Measurements from ENCODE around the gene CIAO1. TPM values are rescaled to one million over a fixed set of nuclear protein-coding genes. Genes with fewer than 3 reads are reported as not detected.
A peak's percentile ranks its signal among the peaks of the same experiment; 100 is the strongest.
"Not testable (repeated sequence)": the region's sequence is repeated elsewhere in the genome, so short reads cannot be mapped to it uniquely, and the experiment has no call there.

The CIAO1 gene
- total and polyA plus RNA-seq, 8 donors: 59.8 to 72.8 (median 63.2) TPM

GRCh38 chr2:96253006-96253405 is 13.0 kb upstream of the CIAO1 start:
- DNase-seq: no peak
- ATAC-seq: no peak
- intact Hi-C loops (cut with DNase I): no loop called here
- Histone ChIP-seq H3K27me3 (no peaks in the 10 kb centered on the region), H3K4me3 (no peak overlapping the region), H3K9me3 (no peaks in the 10 kb centered on the region), H3K36me3 (peaks cover 0 to 62% of the 10 kb centered on the region in 2 donors), H3K27ac (no peak overlapping the region), H3K4me1 (peaks cover 6 to 90% of the 10 kb centered on the region in 2 donors)
- no peak for TF ChIP-seq CTCF (IDR thresholded peaks at IDR 0.05)

GRCh38 chr2:96254571-96254970 is 11.5 kb upstream of the CIAO1 start:
- no peak for ATAC-seq
- Histone ChIP-seq H3K27me3 (no peaks in the 10 kb centered on the region), H3K9me3 (no peaks in the 10 kb centered on the region), H3K36me3 (peaks cover 0 to 75% of the 10 kb centered on the region in 2 donors), H3K4me3 (no peak overlapping the region), H3K27ac (peak overlapping the region in 1 of 2 donors; percentile 95), H3K4me1 (peaks cover 7 to 95% of the 10 kb centered on the region in 2 donors)
- no peak for TF ChIP-seq CTCF (IDR thresholded peaks at IDR 0.05)
- no peak for DNase-seq
- intact Hi-C loops (cut with DNase I): no loop called here

GRCh38 chr2:96256611-96257113 is 9.4 kb upstream of the CIAO1 start:
- H3K4me1 ChIP-seq: peaks cover 20 to 97% of the 10 kb centered on the region in 2 donors
- DNase-seq (no peak), ATAC-seq (no peak)
- H3K27me3 ChIP-seq: no peaks in the 10 kb centered on the region
- intact Hi-C loops (cut with DNase I): no loop called here
- H3K36me3 ChIP-seq: peaks cover 0 to 70% of the 10 kb centered on the region in 2 donors
- H3K27ac ChIP-seq: peak overlapping the region; percentile 69 to 95
- TF ChIP-seq CTCF (IDR thresholded peaks at IDR 0.05): no peak
- H3K4me3 ChIP-seq: no peak overlapping the region
- H3K9me3 ChIP-seq: no peaks in the 10 kb centered on the region

GRCh38 chr2:96257744-96258143 is 8.3 kb upstream of the CIAO1 start:
- DNase-seq; H3K4me3 ChIP-seq; intact Hi-C loops (cut with DNase I); H3K27me3 ChIP-seq; H3K9me3 ChIP-seq: not testable (repeated sequence)
- Histone ChIP-seq H3K4me1 (peaks cover 20 to 97% of the 10 kb centered on the region in 2 donors), H3K27ac (peak overlapping the region; percentile 81 to 95), H3K36me3 (peaks cover 0 to 65% of the 10 kb centered on the region in 2 donors)
- ATAC-seq: peak; percentile 10

- DNase-seq (no peak), ATAC-seq (no peak)
- Histone ChIP-seq H3K4me1 (peaks cover 20 to 100% of the 10 kb centered on the region in 2 donors), H3K36me3 (peaks cover 0 to 61% of the 10 kb centered on the region in 2 donors), H3K27me3 (no peaks in the 10 kb centered on the region), H3K4me3 (no peak overlapping the region), H3K9me3 (no peaks in the 10 kb centered on the region), H3K27ac (peak overlapping the region; percentile 81 to 95)
- no peak for TF ChIP-seq CTCF (IDR thresholded peaks at IDR 0.05)
- intact Hi-C loops (cut with DNase I): no loop called here
Observed at GRCh38 chr2:96258166-96259022, 7.6 kb upstream of the CIAO1 start.

Data from left lung (tissue), 10 donors.